NCI-H187 (cell line): Measurements from ENCODE around the gene DIAPH2.
"Not testable (repeated sequence)": the region's sequence is repeated elsewhere in the genome, so short reads cannot be mapped to it uniquely, and the experiment has no call there.

Experiments
- DNase-seq, 2 experiments: peaks; one replicate each; lab custom pipeline; 2025; lab: John Stamatoyannopoulos, UW

DIAPH2 gene

DNA sequence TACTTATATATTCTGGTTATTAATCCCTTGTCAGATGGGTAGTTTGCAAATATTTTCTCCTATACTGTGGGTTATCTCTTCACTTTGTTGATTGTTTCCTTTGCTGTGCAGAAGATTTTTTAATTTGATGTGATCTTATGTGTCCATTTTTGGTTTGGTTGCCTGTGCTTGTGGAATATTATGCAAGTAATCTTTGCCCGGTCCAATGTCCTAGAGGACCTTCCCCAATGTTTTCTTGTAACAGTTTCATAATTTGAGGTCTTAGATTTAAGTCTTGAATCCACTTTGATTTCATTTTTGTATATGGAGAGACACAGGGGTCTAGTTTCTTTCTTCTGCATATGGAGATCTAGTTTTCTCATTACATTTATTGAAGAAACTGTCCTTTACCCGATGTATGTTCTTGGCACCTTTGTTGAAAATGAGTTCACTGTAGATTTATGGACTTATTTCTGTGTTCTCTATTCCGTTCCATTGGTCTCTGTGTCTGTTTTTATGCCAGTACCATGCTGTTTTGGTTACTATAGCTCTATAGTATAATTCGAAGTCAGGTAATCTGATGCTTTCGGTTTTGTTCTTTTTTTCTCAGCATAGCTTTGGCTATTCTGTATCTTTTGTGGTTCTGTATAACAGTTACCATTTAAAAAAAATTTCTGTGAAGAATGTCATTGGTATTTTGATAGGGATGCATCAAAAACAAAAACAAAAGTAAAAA lies 34.7 kb downstream of the DIAPH2 start:
- no peak for DNase-seq

DNA sequence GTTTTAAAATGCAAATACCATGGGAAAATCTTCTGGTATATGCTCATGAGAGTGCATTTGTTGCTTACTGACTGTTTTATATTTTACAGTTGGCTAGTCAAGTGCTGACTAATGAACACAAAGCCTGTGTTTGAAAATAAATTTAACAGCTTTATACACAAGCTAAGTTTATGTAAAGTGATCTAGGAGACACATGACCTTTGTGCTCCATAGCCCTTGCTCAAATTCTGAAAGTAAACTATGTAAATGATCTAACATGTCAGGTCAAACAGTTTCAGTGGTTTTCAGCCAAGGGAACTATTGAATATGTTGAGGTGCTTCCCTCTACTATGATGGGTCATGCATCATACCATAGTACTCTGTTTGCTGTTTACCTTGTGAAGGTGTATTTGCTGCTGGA lies 36.7 kb downstream of the DIAPH2 start:
- no peak for DNase-seq

DNA sequence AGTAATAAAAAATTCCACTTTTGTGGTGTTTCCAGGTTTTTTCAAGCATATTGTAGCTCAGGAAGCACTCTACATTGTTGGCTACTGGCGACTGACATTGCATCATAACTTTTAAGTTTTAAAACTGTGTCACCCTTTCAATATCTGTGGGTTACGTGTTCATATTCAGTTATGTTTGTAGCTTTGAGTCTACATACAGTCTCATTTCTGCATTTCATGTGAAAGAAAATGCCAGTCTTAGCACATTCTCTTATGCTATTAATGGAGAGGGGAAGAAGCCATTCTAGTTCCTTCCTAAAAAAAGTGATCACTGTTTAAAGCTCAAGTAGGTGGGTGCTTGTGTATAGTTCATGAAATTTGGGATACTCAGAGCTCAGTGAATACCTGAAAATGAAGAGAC lies 38.1 kb downstream of the DIAPH2 start:
- DNase-seq, result no peak

DNA sequence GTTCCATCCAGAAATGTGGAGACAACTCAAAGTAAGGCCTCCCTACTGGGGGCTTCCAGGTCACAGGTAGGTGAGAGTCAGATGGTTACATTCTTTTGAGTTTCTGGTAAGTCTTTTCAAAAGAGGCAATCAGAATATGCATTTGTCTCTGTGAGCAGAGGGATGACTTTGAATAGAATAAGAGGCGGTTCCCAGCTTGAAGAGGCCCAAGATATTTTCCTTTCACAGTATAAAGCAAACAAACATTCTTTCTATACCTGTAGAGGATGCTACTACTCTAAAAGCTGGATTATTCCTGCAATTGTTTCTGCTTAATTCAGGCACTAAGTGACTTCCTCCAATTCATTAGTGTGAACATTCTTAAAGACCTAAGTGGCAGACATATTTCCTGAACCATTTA lies 44.4 kb downstream of the DIAPH2 start:
- DNase-seq, result no peak

DNA sequence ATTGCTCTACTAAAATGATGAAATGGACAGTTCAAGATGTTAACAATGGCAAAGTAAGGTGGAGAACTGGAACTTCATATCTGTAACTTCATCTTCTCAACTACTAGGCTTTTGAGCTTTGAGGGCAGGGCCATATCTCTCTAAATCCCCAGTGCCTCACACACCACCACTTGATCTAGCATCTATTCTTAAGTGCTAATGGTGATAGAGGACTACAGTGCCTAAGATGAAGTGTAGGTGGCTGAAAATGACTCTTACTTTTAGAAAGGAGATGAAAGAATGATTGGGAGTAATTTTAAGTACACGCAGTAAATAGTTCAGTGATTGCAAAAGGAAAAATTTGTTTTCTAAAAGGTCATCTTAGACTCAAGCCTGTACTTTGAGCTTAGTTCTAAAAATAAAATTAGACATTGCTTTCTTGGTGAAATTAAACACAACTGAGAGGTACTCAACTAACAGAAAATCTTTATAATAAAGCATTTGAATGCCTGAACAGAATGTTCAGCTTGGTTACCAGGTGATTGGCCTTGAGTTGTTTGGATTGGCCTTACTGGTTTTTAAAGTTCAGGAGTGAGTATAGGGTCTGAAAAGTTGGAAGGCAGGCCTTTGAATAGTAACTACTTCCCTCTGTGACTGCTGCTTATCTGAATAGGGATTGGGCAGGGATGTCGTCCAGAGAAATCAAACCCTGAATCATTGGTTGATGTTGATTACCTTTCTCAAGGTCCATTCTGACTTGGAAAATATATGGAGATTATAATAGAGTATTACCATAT lies 45.4 kb downstream of the DIAPH2 start:
- no peak for DNase-seq

DNA sequence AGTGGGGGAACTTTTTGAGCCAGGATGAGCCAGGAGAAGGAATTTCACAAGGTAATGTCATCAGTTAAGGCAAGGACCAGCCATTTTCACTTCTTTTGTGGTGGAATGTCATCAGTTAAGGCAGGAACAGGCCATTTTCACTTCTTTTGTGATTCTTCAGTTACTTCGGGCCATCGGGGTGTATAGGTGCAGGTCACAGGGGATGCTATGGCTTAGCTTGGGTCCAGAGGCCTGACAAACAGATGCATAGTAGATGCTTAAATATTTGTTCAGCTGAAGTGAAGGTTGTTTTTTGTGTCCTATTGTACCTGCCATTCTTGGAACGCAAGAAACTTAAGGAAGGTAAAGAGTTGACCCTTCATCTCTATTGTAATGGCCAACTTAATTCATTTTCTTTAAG lies 46.4 kb downstream of the DIAPH2 start:
- not testable (repeated sequence) for DNase-seq

DNA sequence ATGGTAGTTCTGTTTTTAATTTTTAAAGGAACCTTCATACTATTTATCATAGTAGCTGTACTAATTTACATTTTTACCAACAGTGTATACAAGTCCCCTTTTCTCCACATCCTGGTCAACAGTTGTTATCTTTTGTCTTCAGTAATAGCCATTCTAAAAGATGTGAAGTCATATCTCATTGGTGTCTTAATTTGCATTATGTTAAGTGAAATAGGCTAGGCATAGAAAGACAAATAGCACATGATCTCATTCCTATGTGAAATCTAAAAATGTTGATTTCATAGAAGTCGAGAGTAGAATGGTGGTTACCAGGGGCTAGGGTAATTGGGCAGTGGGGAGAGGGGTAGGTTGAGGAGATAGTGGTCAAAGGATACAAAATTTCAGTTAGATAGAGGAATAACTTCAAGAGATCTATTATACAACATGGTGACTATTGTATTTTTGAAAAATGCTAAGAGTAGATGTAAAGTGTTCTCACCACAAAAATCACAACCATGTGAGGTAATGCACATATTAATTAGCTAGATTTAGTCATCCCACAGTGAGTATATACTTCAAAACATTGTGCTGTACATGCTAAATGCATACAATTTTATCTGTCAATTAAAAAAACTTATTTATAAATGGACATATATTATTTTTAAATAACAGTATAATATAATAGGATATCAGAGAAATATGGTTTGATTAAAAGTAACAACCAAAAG lies 58.9 kb downstream of the DIAPH2 start:
- no peak for DNase-seq

DNA sequence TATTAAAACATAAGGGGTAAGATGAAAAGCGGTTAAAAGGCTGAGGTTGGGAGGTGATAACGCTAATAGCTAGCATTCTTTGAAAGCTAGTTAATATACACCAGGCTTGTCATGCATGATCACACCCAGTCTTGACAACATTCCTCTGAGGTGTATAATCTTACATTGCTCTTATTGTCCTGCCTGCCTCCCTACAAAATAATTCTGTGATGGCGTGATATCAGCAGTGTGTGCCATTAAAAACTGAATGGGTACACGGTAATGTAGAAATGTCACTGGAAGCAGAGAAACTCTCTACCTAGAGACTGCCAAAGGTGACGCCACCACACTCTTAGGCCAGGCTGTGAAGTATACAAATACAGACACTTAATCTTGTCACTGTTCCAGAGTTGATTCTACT lies 68.1 kb downstream of the DIAPH2 start:
- DNase-seq, result no peak

DNA sequence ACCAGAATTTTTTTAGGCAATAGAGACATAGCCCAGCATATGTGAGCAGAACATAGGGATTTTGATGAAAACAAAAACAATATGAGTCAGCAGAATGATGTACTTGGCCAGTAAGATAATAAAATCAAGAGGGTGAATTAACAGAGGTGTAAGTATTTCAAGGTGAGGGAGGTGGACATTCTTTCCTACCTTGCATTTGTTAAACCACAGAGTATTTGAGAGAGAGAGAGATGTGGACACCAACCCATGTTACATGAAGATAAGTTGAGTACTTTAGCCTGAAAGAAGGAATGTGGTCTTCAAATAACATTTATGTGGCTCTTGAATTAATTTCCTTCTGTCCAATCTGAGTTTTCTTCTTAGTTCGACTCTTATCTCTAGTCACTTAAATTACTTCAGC lies 68.6 kb downstream of the DIAPH2 start:
- no peak for DNase-seq

DNA sequence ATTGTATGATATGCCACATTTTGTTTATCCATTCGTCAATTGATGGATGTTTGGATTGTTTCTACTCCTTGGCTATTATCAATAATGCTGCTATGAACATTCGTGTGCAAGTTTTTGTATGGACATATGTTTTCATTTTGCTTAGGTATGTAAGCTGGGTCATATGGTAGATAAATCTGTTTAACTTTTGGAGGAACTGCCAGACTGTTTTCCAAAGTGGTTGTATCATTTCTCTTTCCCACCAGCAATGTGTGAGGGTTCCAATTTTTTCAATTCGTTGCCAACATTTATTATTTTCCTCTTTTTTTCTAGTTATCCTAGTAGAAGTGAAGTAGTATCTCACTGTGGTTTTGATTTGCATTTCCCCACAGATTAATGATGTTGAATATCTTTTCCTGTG lies 71.8 kb downstream of the DIAPH2 start:
- DNase-seq, result no peak

DNA sequence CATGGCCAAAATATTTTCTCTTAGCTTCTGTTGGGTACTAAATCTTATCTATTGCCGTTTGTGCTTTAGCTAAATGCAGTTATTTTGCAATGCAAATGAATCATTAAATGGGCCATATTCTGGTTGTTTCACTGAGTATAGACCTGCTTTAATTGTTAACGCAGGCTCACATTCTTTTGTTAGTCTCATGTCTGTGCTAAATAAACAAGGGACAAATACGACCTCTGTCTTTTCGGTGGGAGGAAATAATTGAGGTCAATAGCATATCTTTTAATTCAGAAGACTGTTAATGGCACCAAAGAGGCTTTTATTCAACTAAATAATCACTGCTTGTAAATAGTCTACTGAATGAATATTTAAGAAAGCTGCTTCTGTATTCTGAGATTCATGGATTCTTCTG lies 76.9 kb downstream of the DIAPH2 start:
- no peak for DNase-seq

DNA sequence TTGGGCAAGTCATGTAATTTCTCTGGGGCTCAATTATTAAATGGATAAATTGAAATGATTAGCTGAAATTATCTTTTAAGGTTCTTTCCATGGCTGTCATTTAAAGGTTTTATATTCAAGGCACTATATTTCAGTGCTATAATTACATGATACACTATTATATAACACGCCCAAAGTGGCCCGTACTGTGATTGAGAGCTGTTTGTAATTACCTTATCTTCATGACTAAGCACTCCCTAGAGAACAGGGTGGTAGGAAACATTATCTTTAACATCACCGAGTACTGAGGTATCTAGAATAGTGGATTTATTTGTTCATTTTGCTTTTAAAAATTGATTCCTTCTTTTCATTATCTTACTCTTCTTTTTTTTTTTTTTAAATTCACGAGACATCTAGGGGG lies 79.0 kb downstream of the DIAPH2 start:
- no peak for DNase-seq

DNA sequence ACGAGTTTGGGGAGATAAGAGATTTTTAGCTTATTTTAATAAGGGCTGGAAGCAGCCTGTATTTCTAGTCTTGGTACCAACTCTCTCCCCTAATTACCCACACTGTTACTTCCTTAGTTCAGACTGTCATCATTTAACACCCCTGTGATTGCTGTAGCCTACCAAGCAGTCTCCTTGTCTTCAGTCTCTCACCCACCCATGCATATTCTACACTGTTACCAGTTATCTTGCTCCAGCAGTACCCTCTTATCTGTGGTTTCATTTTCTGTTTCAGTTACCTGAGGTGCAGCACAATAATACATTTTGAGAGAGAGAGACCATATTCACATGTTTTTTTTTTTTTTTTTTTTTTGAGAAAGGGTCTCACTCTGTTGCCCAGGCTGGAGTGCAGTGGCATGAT lies 80.2 kb downstream of the DIAPH2 start:
- DNase-seq, result no peak

DNA sequence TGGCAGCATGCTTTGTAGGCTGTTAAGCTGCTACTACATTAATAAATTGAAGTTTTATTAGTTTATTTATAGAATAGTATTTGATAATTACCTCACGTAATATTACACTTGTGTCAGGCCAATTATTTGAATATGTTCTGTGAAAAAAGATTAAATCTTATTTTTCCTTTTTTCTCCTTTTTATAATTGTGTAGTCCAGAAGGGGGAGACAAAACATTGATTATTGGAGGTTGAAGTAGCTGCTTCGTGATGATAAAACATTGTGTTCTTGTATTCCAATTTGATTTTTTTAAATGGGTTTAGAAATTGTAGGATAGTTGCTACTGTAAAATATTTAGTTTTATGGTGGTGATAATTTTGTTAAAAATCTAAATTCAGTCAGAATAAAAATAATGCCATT lies 85.7 kb downstream of the DIAPH2 start:
- DNase-seq, result no peak

DNA sequence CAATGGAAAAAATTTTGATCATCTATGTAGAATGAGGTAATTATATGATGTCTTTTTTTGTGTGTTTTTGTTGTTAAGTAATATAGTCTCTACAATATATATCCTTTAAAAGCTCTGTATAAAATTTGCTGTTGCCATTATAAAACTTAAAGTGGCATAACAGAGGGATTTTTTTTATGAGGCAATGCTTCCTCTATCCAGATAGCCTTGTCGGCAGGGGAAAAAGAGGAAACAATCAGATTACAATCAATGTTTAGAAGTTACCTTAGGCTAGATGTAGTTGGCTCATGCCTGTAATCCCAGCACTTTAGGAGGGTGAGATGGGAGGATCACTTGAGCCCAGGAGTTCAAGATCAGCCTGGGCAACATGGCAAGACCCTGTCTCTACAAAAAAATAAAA lies 86.8 kb downstream of the DIAPH2 start:
- DNase-seq, result no peak

DNA sequence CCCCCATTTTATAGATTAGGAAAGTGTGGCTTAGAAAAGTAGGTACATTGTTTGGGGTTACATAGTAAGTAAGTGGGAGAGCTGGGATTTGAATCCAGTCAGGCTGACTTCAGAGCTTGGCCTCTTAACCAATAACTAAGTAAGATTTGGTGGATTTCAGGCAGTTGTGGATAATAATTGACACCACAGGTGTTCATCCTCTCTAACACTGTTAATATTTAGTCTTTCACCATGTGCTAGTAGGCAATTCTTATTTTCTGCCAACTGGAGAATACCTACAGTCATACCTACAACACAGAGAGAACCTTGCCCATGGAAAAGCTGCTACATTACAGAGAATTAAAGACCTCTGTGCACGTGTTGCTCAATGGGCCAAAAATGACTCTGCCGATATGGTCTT lies 89.5 kb downstream of the DIAPH2 start:
- DNase-seq, result no peak

DNA sequence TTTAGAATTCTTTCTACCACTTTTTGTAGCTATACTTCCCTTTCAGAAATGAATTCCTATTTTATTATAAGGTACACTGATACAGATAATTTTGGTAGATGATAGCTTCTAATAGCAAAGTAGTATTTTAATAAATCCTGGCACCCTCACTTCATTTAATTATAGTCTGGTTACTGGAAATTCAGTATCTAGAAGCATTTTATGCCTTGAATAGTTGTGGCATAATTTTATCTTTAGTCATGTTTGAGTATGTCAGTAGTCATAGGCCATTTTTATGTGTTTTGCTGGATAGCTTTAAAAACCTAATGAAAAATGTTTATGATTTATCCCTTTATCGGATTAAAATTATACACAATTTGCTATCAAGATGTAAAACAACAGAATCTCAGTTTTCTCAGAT lies 92.3 kb downstream of the DIAPH2 start:
- no peak for DNase-seq

DNA sequence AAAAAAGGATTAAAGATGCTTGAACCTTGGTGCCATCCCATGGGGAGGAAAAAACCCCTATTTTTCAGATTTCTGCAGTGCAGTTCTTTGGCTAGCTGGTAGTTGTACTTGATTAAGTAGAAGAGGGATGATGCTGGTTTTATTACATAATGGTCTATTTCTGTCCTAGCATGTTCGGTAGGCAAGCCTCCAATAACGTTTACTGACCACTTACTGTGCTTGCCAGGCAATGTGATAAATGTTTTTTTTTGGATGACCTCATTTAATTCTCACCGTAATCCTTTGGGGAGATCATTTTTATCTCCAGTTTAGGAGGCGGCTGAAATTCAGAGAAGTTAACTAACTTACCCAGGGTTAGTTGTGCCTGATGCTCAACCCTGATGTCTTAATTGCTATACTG lies 106.9 kb downstream of the DIAPH2 start:
- no peak for DNase-seq

DNA sequence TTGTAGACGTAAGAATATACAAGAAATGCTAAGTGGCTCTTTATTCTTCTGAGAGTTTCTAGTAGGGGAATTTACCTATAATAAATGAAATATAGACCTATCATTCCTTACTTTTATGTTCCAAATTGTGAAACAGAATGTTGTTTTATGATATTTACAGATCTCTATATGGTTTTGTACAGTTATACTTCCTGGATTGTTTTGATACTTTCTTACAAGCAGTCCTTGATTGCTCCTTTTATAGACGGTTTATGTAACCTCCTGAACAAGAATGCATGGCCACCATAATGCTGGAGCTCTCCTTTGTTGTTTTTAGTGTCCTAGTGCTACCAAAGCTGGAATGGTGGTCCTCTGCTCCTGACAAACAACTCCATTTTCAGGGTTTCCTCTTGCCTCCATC lies 107.4 kb downstream of the DIAPH2 start:
- no peak for DNase-seq

DNA sequence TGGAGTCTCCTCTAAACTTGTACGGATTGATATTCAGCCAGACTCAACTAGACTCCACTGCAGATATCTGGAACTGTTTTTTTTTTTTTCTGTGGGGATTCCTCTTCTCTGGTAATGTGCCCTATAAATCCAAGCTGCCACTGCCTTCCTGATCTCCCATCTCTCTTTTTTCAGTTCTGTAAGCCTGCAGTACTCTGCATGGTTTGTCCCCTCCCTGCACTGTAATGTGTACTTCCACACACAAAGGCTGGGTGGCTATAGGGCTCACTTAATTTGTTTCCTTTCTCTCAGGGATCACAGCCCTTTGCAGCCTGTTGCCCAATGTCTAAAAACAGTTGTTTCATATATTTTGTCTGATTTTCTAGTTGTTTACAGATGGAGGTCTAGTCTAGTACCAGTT lies 114.3 kb downstream of the DIAPH2 start:
- DNase-seq, result no peak

DNA sequence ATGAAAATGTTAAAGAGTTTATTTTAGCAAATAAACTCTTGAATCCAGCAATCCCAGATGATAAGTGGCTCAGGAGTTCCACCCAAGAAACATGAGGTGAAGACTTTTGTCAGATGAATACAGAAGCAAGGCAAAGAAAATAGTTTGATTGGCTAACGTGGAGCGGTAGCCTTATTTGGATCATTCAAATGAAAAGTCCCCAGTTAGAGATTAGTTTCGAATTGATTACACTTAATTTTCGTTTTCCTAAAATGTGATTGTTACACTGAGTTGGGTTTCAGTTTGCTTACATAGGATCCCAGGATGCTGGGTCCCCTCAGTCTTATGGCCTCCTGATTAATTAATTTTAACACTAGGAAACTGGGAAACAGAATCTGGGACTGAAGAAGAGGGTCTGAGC lies 122.7 kb downstream of the DIAPH2 start:
- DNase-seq, result no peak

DNA sequence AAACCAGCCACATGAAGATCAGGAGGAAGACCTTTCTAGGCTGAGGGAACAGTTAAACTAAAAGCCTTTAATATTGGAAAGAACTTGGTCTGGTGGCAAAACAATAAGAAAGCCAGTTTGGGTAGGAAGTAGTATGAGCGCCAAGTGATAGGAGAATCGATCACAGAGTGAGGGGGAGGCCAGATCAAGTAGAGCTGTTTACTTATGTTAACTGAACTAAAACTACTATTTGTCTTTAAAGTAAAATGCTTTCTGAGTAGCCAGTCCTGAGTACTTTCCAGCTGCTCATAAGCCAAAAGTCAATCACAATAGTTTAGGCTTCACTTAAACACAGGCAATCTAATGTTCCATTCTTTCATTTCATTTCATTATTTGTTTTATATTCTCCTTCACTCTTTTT lies 136.3 kb downstream of the DIAPH2 start:
- no peak for DNase-seq

DNA sequence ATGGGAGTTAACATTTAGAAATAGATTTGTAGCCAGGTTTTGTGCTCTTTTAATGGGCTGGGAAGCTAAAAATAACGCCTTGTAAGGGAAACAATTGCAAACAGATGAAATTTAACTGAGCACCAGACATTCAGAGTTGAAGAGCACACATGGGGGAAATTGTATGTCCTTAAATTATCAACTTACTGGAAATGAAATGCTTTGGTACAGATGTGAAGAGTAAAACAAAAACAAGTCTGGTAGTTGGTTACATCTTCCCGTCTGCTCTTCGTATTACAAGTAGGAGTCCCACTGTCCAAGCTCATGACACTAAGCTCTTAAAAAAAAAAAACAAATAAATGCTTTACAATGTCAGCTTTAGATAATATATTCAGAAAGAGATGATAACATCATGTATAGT lies 139.5 kb downstream of the DIAPH2 start:
- DNase-seq, result no peak
